B cell (primary cell): ENCODE measurements around the gene BNIP5. TPM values are rescaled to one million over a fixed set of nuclear protein-coding genes. Genes with fewer than 3 reads are reported as not detected.

Experiments
- ATAC-seq: fragments of 200-7000 bp; cut with Tn5 transposase; one replicate; pipeline ENCODE4 v1.10.0; 2021; ENCODE audit warnings: low read depth, mild to moderate bottlenecking, moderate number of reproducible peaks, moderate library complexity
- CTCF ChIA-PET: fragments of 350-600 bp; sonication (Branson Sonifier 250); formaldehyde crosslinking; loops from one replicate; lab custom pipeline; 2021; ENCODE audit warnings: antibody characterized with exemption, inconsistent platforms; lab: Charles Lee
- POLR2A ChIA-PET: fragments of 350-600 bp; sonication (Branson Sonifier 250); formaldehyde crosslinking; loops from one replicate; lab custom pipeline; 2021; ENCODE audit warnings: antibody characterized with exemption; lab: Charles Lee
- DNase-seq: peaks from one replicate; pipeline ENCODE4 v3.0.0; 2013
- H2AFZ ChIP-seq: 2 replicates; pipeline ENCODE4 v1.6.1; 2012; ENCODE audit warnings: mild to moderate bottlenecking, low read depth, low read length; ENCODE audit not compliant: insufficient read depth, poor library complexity, severe bottlenecking
- H3K27ac ChIP-seq, 2 donors: 1 replicate in 1 of 2; 2 replicates in 1 of 2; pipeline ENCODE4 v1.5.1; 2012 to 2013; ENCODE audit warnings: low read length in 2 of 2, mild to moderate bottlenecking in 2 of 2, moderate library complexity in 1 of 2
- H3K27me3 ChIP-seq, 4 experiments: fragments of 200-600 bp in 1 of 4; sonication (generic) in 1 of 4; replicated peaks in 1 of 4; 1 replicate in 2 of 4; 2 replicates in 2 of 4; pipeline versions ENCODE4 v1.6.1 to v1.7.0; 2013 to 2016; ENCODE audit warnings: low read length in 3 of 4, mild to moderate bottlenecking in 2 of 4, mixed read lengths in 1 of 4, moderate library complexity in 1 of 4; ENCODE audit not compliant: insufficient read depth in 4 of 4, control insufficient read depth in 3 of 4; ENCODE audit errors: control extremely low read depth in 1 of 4
- H3K36me3 ChIP-seq, 2 experiments: replicated peaks in 1 of 2; 1 replicate in 1 of 2; 2 replicates in 1 of 2; pipeline versions ENCODE4 v1.6.1 to v1.7.1; 2013; ENCODE audit warnings: low read length in 1 of 2; ENCODE audit not compliant: insufficient read depth in 2 of 2, control insufficient read depth in 1 of 2; ENCODE audit errors: control extremely low read depth in 1 of 2, extremely low read depth in 1 of 2
- H3K4me1 ChIP-seq, 2 donors: fragments of 200-600 bp in 1 of 2; sonication (generic) in 1 of 2; 1 replicate in 1 of 2; 2 replicates in 1 of 2; pipeline versions ENCODE4 v1.5.1 to v1.6.1; 2013 to 2017; ENCODE audit warnings: low read length in 2 of 2; ENCODE audit not compliant: control insufficient read depth in 2 of 2, insufficient read depth in 2 of 2
- H3K4me2 ChIP-seq: replicated peaks from 2 replicates; pipeline ENCODE3; 2012; ENCODE audit warnings: mild to moderate bottlenecking, low read depth, low read length; ENCODE audit not compliant: poor library complexity, severe bottlenecking
- H3K4me3 ChIP-seq, 5 experiments: fragments of 200-600 bp in 1 of 5; sonication (generic) in 1 of 5; 1 replicate in 3 of 5; 2 replicates in 2 of 5; pipeline versions ENCODE4 v1.5.1 to v1.7.0; 2011 to 2016; ENCODE audit warnings: low read length in 4 of 5, mild to moderate bottlenecking in 4 of 5, low read depth in 2 of 5, control low read depth in 1 of 5, moderate library complexity in 1 of 5; ENCODE audit not compliant: insufficient read depth in 1 of 5; ENCODE audit errors: control extremely low read depth in 1 of 5, extremely low read depth in 1 of 5
- H3K79me2 ChIP-seq: fragments of 200-600 bp; sonication (generic); one replicate; pipeline ENCODE4 v1.6.0; 2016; ENCODE audit warnings: low read length; ENCODE audit not compliant: control insufficient read depth, insufficient read depth
- H3K9ac ChIP-seq: fragments of 200-600 bp; sonication (generic); 2 replicates; pipeline ENCODE4 v1.6.1; 2017; ENCODE audit warnings: mild to moderate bottlenecking, low read length, moderate library complexity
- H3K9me3 ChIP-seq, 3 donors: one replicate each; pipeline versions ENCODE4 v1.6.1 to v1.7.1; 2013; ENCODE audit warnings: low read length in 2 of 3; ENCODE audit not compliant: control insufficient read depth in 2 of 3, insufficient read depth in 1 of 3; ENCODE audit errors: control extremely low read depth in 1 of 3
- H4K20me1 ChIP-seq: 2 replicates; pipeline ENCODE4 v1.6.0; 2012; ENCODE audit warnings: mild to moderate bottlenecking, low read length; ENCODE audit not compliant: insufficient read depth, control insufficient read depth, poor library complexity, severe bottlenecking
- H3K27ac Mint-ChIP-seq: one replicate; pipeline ENCODE4 v1.8.0; 2021; ENCODE audit warnings: mixed read lengths
- H3K27me3 Mint-ChIP-seq: one replicate; pipeline ENCODE4 v1.8.0; 2021; ENCODE audit warnings: mixed read lengths
- H3K4me1 Mint-ChIP-seq: one replicate; pipeline ENCODE4 v1.8.0; 2021; ENCODE audit warnings: mixed read lengths
- H3K4me3 Mint-ChIP-seq: one replicate; pipeline ENCODE4 v1.8.0; 2021; ENCODE audit warnings: mixed read lengths
- H3K9me3 Mint-ChIP-seq: one replicate; pipeline ENCODE4 v1.8.0; 2022; ENCODE audit warnings: mixed read lengths; ENCODE audit not compliant: insufficient read depth
- EZH2 ChIP-seq: IDR thresholded peaks from 2 replicates; pipeline ENCODE4 v1.6.1; 2012; ENCODE audit warnings: borderline replicate concordance, low read depth, mild to moderate bottlenecking, moderate library complexity, low read length; ENCODE audit not compliant: insufficient read depth, poor library complexity, severe bottlenecking
- WGBS: methylation state at CpG from one replicate; pipeline ENCODE4 v1.1.5; 2013; ENCODE audit warnings: missing lambda C conversion rate; ENCODE audit not compliant: insufficient coverage; 5-methylcytosine and 5-hydroxymethylcytosine counted together
- intact Hi-C: fragments of 100-400 bp; cut with micrococcal nuclease; formaldehyde crosslinking; loops from one replicate; pipeline ENCODE4 v1.10.0; 2022
- polyA plus RNA-seq: library from polyadenylated mRNA; depleted of rRNA; stranded (reverse); fragments of >200 nt; gene quantifications from 2 replicates; pipeline ENCODE4 v1.2.3, GENCODE V29; 2012
- total RNA-seq, 2 donors: library from RNA; stranded (reverse); fragments of 120-200 nt in 1 of 2; gene quantifications; 1 replicate in 1 of 2; 2 replicates in 1 of 2; pipeline versions ENCODE4 v1.2.3 to v1.2.4, GENCODE V29; 2013 to 2022
- TF ChIP-seq, protein P1 (sequence below): fragments of 200-600 bp; IDR thresholded peaks from one replicate; pipeline ENCODE4 v1.8.0; 2022; ENCODE audit warnings: antibody characterized with exemption, mild to moderate bottlenecking

The BNIP5 gene
- total and polyA plus RNA-seq, 2 donors (not counting 1 experiment from before 2014, with no cell fraction given), result 0.06 to 0.10 TPM

GRCh38 chr6:36314221-36315014 lies 22.3 kb downstream of the BNIP5 start:
- H3K9me3 ChIP-seq, result peaks cover 0 to 4% (median 0%) of the 10 kb centered on the region in 3 donors
- intact Hi-C loops, result no loop called here
- peaks cover 10 to 20% of the 10 kb centered on the region in 2 donors for H3K4me1 ChIP-seq
- ATAC-seq, result no peak
- H3K27me3 Mint-ChIP-seq, result no peaks in the 10 kb centered on the region
- no peak overlapping the region for H3K9ac ChIP-seq
- ChIA-PET CTCF (interaction anchor here (3.5 kb wide), 1 partner anchor 12 kb away, joined by 24 read pairs; no protein-coding TSS in a partner anchor), POLR2A (interaction anchor here (0.5 kb wide), 1 partner anchor 1351 kb away, joined by 7 read pairs; no protein-coding TSS in a partner anchor)
- H3K9me3 Mint-ChIP-seq, result no peaks in the 10 kb centered on the region
- H3K27ac ChIP-seq, result no peak overlapping the region
- H3K4me2 ChIP-seq, result no peak overlapping the region
- DNase-seq, result no peak
- no peaks in the 10 kb centered on the region for H3K27me3 ChIP-seq
- H2AFZ ChIP-seq, result no peak overlapping the region
- 75% methylated on average over 1 of the region's 3 CpGs for WGBS
- H3K4me1 Mint-ChIP-seq, result peaks cover 22% of the 10 kb centered on the region
- TF ChIP-seq, protein P1, sequence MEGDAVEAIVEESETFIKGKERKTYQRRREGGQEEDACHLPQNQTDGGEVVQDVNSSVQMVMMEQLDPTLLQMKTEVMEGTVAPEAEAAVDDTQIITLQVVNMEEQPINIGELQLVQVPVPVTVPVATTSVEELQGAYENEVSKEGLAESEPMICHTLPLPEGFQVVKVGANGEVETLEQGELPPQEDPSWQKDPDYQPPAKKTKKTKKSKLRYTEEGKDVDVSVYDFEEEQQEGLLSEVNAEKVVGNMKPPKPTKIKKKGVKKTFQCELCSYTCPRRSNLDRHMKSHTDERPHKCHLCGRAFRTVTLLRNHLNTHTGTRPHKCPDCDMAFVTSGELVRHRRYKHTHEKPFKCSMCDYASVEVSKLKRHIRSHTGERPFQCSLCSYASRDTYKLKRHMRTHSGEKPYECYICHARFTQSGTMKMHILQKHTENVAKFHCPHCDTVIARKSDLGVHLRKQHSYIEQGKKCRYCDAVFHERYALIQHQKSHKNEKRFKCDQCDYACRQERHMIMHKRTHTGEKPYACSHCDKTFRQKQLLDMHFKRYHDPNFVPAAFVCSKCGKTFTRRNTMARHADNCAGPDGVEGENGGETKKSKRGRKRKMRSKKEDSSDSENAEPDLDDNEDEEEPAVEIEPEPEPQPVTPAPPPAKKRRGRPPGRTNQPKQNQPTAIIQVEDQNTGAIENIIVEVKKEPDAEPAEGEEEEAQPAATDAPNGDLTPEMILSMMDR, result no peak
- TF ChIP-seq EZH2, result no peak
- no peak overlapping the region for H3K4me3 Mint-ChIP-seq
- no peaks in the 10 kb centered on the region for H3K79me2 ChIP-seq
- no peaks in the 10 kb centered on the region for H3K36me3 ChIP-seq
- H3K4me3 ChIP-seq, result no peak overlapping the region
- H3K27ac Mint-ChIP-seq, result no peak overlapping the region
- H4K20me1 ChIP-seq, result no peaks in the 10 kb centered on the region

GRCh38 chr6:36313649-36313936 lies 23.1 kb downstream of the BNIP5 start:
- Mint-ChIP-seq H3K4me3 (no peak overlapping the region), H3K27ac (no peak overlapping the region), H3K27me3 (no peaks in the 10 kb centered on the region), H3K4me1 (peaks cover 22% of the 10 kb centered on the region), H3K9me3 (no peaks in the 10 kb centered on the region)
- CTCF ChIA-PET, result interaction anchor here (3.5 kb wide), 1 partner anchor 11 kb away, joined by 24 read pairs; no protein-coding TSS in a partner anchor
- DNase-seq, result no peak
- ATAC-seq, result no peak
- Histone ChIP-seq H3K36me3 (no peaks in the 10 kb centered on the region), H3K4me1 (peaks cover 10 to 20% of the 10 kb centered on the region in 2 donors), H3K9me3 (peaks cover 0 to 4% (median 0%) of the 10 kb centered on the region in 3 donors), H3K9ac (peak overlapping the region; percentile 40), H3K4me3 (no peak overlapping the region), H3K79me2 (no peaks in the 10 kb centered on the region), H3K27ac (no peak overlapping the region), H3K4me2 (peak overlapping the region; percentile 52), H2AFZ (no peak overlapping the region), H4K20me1 (no peaks in the 10 kb centered on the region), H3K27me3 (no peaks in the 10 kb centered on the region)
- intact Hi-C loops, result no loop called here
- POLR2A ChIA-PET, result no interaction called here
- no peak for TF ChIP-seq EZH2
- TF ChIP-seq, protein P1, result no peak
- WGBS, result no CpG with 5 or more reads among the region's 4 CpGs
